ENCODE results near the gene UROC1.

DNA sequence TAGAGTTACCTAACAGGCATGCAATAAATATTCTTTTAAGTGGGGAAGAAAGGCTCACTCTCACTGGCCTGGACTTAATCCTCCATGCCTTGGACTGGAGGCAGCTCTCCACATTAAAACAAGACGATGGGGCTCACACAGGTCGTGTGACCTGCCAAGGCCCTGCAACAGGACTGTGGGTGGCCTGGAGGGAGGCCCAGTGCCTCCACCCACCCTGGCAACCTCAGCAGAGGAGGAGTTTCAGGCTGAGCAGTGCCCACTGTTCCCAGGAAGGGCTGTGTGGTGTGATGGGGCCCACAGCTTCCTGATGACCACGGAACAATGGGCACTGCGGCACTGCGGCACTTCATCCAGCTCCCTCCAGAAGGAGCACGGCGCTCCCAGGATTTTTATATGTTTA, 5.5 kb downstream of the UROC1 start:
- TF ChIP-seq POLR2A (IDR thresholded peaks at IDR 0.05; ENCODE audit: low read length) (no peak), GATA1 (IDR thresholded peaks at IDR 0.05; ENCODE audit: low read depth, low read length) (no peak)
